Nephron (organoid): ENCODE data around the gene CLTCL1.
"Not testable (repeated sequence)": the region's sequence is repeated elsewhere in the genome, so short reads cannot be mapped to it uniquely, and the experiment has no call there.

Source experiments
- H3K27ac Mint-ChIP-seq, 3 experiments: 2 replicates each; pipeline ENCODE4 v1.8.0; 2020; ENCODE audit warnings: mixed read lengths in 3 of 3, mild to moderate bottlenecking in 2 of 3, moderate library complexity in 1 of 3
- H3K27me3 Mint-ChIP-seq: 2 replicates; pipeline ENCODE4 v1.8.0; 2021; ENCODE audit warnings: low read depth, mild to moderate bottlenecking, moderate library complexity, mixed read lengths
- H3K36me3 Mint-ChIP-seq: 2 replicates; pipeline ENCODE4 v1.8.0; 2020; ENCODE audit warnings: low read depth, mixed read lengths
- H3K4me1 Mint-ChIP-seq: 2 replicates; pipeline ENCODE4 v1.8.0; 2020; ENCODE audit warnings: mixed read lengths
- H3K4me3 Mint-ChIP-seq, 3 experiments: 2 replicates each; pipeline ENCODE4 v1.8.0; 2020; ENCODE audit warnings: mild to moderate bottlenecking in 3 of 3, mixed read lengths in 3 of 3, moderate library complexity in 2 of 3
- H3K9me3 Mint-ChIP-seq: 2 replicates; pipeline ENCODE4 v1.8.0; 2020; ENCODE audit warnings: mixed read lengths
- CTCF ChIP-seq, 3 experiments: fragments of 200-600 bp; sonication (generic); IDR thresholded peaks; one replicate each; pipeline ENCODE4 v1.5.0; 2021; ENCODE audit warnings: antibody characterized with exemption in 3 of 3; ENCODE audit not compliant: unreplicated experiment in 3 of 3

CLTCL1 gene

DNA sequence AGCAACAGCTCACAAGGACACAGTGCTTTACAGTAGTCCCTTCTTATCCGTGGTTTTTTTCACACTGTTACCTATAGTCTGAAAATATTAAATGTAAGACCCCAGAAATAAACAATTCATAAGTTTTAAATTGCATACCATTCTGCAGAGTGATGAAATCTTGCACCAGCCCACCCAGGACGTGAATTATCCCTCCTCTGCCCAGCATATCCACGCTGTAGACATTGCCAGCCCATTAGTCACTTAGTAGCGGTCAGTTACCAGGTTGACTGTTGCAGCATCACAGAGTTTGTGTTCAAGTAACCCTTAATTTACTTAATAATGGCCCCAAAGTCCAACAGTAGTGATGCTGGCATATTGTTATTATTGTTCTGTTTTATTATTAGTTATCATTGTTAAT, 3.6 kb downstream of the CLTCL1 start:
- Mint-ChIP-seq H3K27ac (no peak overlapping the region), H3K4me1 (peaks cover 63% of the 10 kb centered on the region), H3K4me3 (no peak overlapping the region), H3K9me3 (no peaks in the 10 kb centered on the region), H3K27me3 (peaks cover 15% of the 10 kb centered on the region), H3K36me3 (no peaks in the 10 kb centered on the region)
- no peak for TF ChIP-seq CTCF (IDR thresholded peaks at IDR 0.05; ENCODE audit: unreplicated experiment in 3 of 3)

- Mint-ChIP-seq H3K4me1 (peaks cover 57% of the 10 kb centered on the region), H3K36me3 (no peaks in the 10 kb centered on the region), H3K27ac (peak overlapping the region in 2 of 3 experiments; percentile 10 to 16), H3K27me3 (peaks cover 14% of the 10 kb centered on the region), H3K4me3 (peak overlapping the region; percentile 0 to 62 (median 18)), H3K9me3 (no peaks in the 10 kb centered on the region)
- TF ChIP-seq CTCF (IDR thresholded peaks at IDR 0.05; ENCODE audit: unreplicated experiment in 3 of 3): no peak
Observed at GRCh38 chr22:19287076-19287707, 4.3 kb downstream of the CLTCL1 start.

GRCh38 chr22:19285831-19286230, 5.7 kb downstream of the CLTCL1 start:
- no peak for TF ChIP-seq CTCF (IDR thresholded peaks at IDR 0.05; ENCODE audit: unreplicated experiment in 3 of 3)
- H3K9me3 Mint-ChIP-seq: no peaks in the 10 kb centered on the region
- no peak overlapping the region for H3K4me3 Mint-ChIP-seq
- H3K36me3 Mint-ChIP-seq: no peaks in the 10 kb centered on the region
- peaks cover 7% of the 10 kb centered on the region for H3K27me3 Mint-ChIP-seq
- H3K27ac Mint-ChIP-seq: peak overlapping the region in 1 of 3 experiments; percentile 7
- H3K4me1 Mint-ChIP-seq: peaks cover 50% of the 10 kb centered on the region

GRCh38 chr22:19279143-19279542, 12.4 kb downstream of the CLTCL1 start:
- H3K27me3 Mint-ChIP-seq, H3K4me1 Mint-ChIP-seq, H3K9me3 Mint-ChIP-seq, H3K4me3 Mint-ChIP-seq, H3K36me3 Mint-ChIP-seq, H3K27ac Mint-ChIP-seq: not testable (repeated sequence)

GRCh38 chr22:19277785-19278184, 13.7 kb downstream of the CLTCL1 start:
- no peak overlapping the region for H3K4me3 Mint-ChIP-seq
- H3K27me3 Mint-ChIP-seq: no peaks in the 10 kb centered on the region
- TF ChIP-seq CTCF (IDR thresholded peaks at IDR 0.05; ENCODE audit: unreplicated experiment in 3 of 3): no peak
- H3K27ac Mint-ChIP-seq: no peak overlapping the region
- H3K4me1 Mint-ChIP-seq: peaks cover 5% of the 10 kb centered on the region
- no peaks in the 10 kb centered on the region for H3K36me3 Mint-ChIP-seq
- H3K9me3 Mint-ChIP-seq: no peaks in the 10 kb centered on the region

- TF ChIP-seq CTCF (IDR thresholded peaks at IDR 0.05; ENCODE audit: unreplicated experiment in 3 of 3): no peak
- Mint-ChIP-seq H3K36me3 (peaks cover 6% of the 10 kb centered on the region), H3K9me3 (no peaks in the 10 kb centered on the region), H3K27ac (no peak overlapping the region), H3K4me1 (peaks cover 5% of the 10 kb centered on the region), H3K27me3 (no peaks in the 10 kb centered on the region), H3K4me3 (no peak overlapping the region)
Observed at GRCh38 chr22:19275919-19276600, 15.5 kb downstream of the CLTCL1 start.
